Measurements from ENCODE around the gene TDRD5. TPM values are rescaled to one million over a fixed set of nuclear protein-coding genes. Genes with fewer than 3 reads are reported as not detected.

Gene TDRD5
- total RNA-seq, 1 experiment from 2014 or later: 0.25 TPM

DNA sequence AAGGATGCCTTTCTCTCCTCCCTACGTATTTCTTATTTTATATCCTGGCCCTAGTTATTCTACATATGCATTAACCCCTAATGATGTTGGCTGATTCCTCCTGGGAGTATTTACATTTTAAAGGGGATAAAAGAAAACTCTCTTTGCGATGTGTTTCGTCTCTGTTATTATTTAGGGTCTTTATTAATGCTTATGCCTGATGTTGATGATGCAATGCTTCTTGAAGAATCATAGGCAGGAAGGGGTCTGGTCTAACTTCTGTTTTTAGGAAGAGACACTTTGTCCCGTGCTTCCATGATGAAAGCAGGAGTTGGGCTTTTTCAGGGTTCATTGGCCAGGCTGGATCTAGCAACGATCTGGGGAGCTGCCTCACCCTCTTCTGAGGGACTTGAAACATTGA is 15.1 kb upstream of the TDRD5 start:
- POLR2A ChIA-PET: no interaction called here
- BruUV-seq (replicated peaks): no TSS peak
- no peak overlapping the region for H2AFZ ChIP-seq (ENCODE audit: low read depth, low read length, poor library complexity, severe bottlenecking)
- H3K4me1 ChIP-seq (ENCODE audit: control insufficient read depth in 1 of 2, insufficient read depth in 2 of 2, low read length in 2 of 2): no peaks in the 10 kb centered on the region
- H3K27ac ChIP-seq (ENCODE audit: low read depth, low read length): no peak overlapping the region
- H3K4me3 ChIP-seq (replicated peaks in 1 of 2; ENCODE audit: low read depth in 1 of 2, low read length in 2 of 2): no peak overlapping the region
- H3K79me2 ChIP-seq (ENCODE audit: insufficient read depth, low read length): no peaks in the 10 kb centered on the region
- H3K9me3 ChIP-seq (ENCODE audit: control insufficient read depth in 1 of 2, insufficient read depth in 1 of 2, low read depth in 1 of 2, low read length in 2 of 2): no peaks in the 10 kb centered on the region
- no peaks in the 10 kb centered on the region for H4K20me1 ChIP-seq (ENCODE audit: insufficient read depth)
- CTCF ChIA-PET: no interaction called here
- H3K36me3 ChIP-seq (ENCODE audit: control insufficient read depth in 1 of 2, insufficient read depth in 2 of 2, low read length in 2 of 2): no peaks in the 10 kb centered on the region
- RAD21 ChIA-PET (ENCODE audit: low non-redundant PET in 1 of 2, low total read pairs in 2 of 2, uncharacterized antibody in 2 of 2, unreplicated experiment in 2 of 2): no interaction called here
- intact Hi-C loops (cut with micrococcal nuclease): no loop called here
- no peaks in the 10 kb centered on the region for H3K9me2 ChIP-seq (ENCODE audit: insufficient read depth)
- ATAC-seq: no peak
- H3K4me2 ChIP-seq (ENCODE audit: low read length): no peak overlapping the region
- DNase-seq (ENCODE audit: low read depth, low spot score): no peak
- no peak overlapping the region for H3K9ac ChIP-seq (ENCODE audit: low read length)
- TF ChIP-seq MAX (IDR thresholded peaks at IDR 0.05): no peak
- TF ChIP-seq EGR1 (IDR thresholded peaks at IDR 0.05; ENCODE audit: low read depth): no peak
- no peak for TF ChIP-seq POLR2AphosphoS5 (IDR thresholded peaks at IDR 0.05; ENCODE audit: low read depth, low read length)
- no peak for TF ChIP-seq CBX3 (IDR thresholded peaks at IDR 0.05; ENCODE audit: low read depth)
- TF ChIP-seq JUND (IDR thresholded peaks at IDR 0.05): no peak
- no peaks in the 10 kb centered on the region for H3K27me3 ChIP-seq (ENCODE audit: insufficient read depth, low read length)

- H2AFZ ChIP-seq (ENCODE audit: low read depth, low read length, poor library complexity, severe bottlenecking): no peak overlapping the region
- H3K27ac ChIP-seq (ENCODE audit: low read depth, low read length): no peak overlapping the region
- ChIA-PET CTCF (no interaction called here), RAD21 (ENCODE audit: low non-redundant PET in 1 of 2, low total read pairs in 2 of 2, uncharacterized antibody in 2 of 2, unreplicated experiment in 2 of 2) (no interaction called here), POLR2A (no interaction called here)
- no peaks in the 10 kb centered on the region for H3K36me3 ChIP-seq (ENCODE audit: control insufficient read depth in 1 of 2, insufficient read depth in 2 of 2, low read length in 2 of 2)
- no peaks in the 10 kb centered on the region for H4K20me1 ChIP-seq (ENCODE audit: insufficient read depth)
- TF ChIP-seq RAD21 (IDR thresholded peaks at IDR 0.05; ENCODE audit: low read depth) (no peak), SIN3A (IDR thresholded peaks at IDR 0.05; ENCODE audit: low read depth) (no peak), POLR2A (IDR thresholded peaks at IDR 0.05; ENCODE audit: borderline replicate concordance, extremely low read depth, insufficient read depth, insufficient read length) (no peak), ZFX (IDR thresholded peaks at IDR 0.05) (no peak), EGR1 (IDR thresholded peaks at IDR 0.05; ENCODE audit: low read depth) (no peak), MAX (IDR thresholded peaks at IDR 0.05) (no peak)
- ATAC-seq: no peak
- H3K9ac ChIP-seq (ENCODE audit: low read length): no peak overlapping the region
- H3K79me2 ChIP-seq (ENCODE audit: insufficient read depth, low read length): no peaks in the 10 kb centered on the region
- BruUV-seq (replicated peaks): no TSS peak
- no peak overlapping the region for H3K4me3 ChIP-seq (replicated peaks in 1 of 2; ENCODE audit: low read depth in 1 of 2, low read length in 2 of 2)
- intact Hi-C loops (cut with micrococcal nuclease): no loop called here
- no peaks in the 10 kb centered on the region for H3K27me3 ChIP-seq (ENCODE audit: insufficient read depth, low read length)
- H3K4me2 ChIP-seq (ENCODE audit: low read length): no peak overlapping the region
- no peaks in the 10 kb centered on the region for H3K9me3 ChIP-seq (ENCODE audit: control insufficient read depth in 1 of 2, insufficient read depth in 1 of 2, low read depth in 1 of 2, low read length in 2 of 2)
- no peaks in the 10 kb centered on the region for H3K9me2 ChIP-seq (ENCODE audit: insufficient read depth)
- no peak for DNase-seq (ENCODE audit: low read depth, low spot score)
- no peaks in the 10 kb centered on the region for H3K4me1 ChIP-seq (ENCODE audit: control insufficient read depth in 1 of 2, insufficient read depth in 2 of 2, low read length in 2 of 2)
These were observed 7.8 kb upstream of the TDRD5 start for GRCh38 chr1:179583771-179584320.

Measured in HCT116 (cell line).